Lung microvascular endothelial cell (primary cell): ENCODE measurements around the gene ZNF497. TPM values are rescaled to one million over a fixed set of nuclear protein-coding genes. Genes with fewer than 3 reads are reported as not detected.
A peak's percentile ranks its signal among the peaks of the same experiment; 100 is the strongest.

Source experiments
- DNase-seq, 2 donors: peaks; one replicate each; pipeline versions ENCODE4 v3.0.0 to v3.0.0-alpha.2; 2010; ENCODE audit warnings: low read depth in 2 of 2
- total RNA-seq: library from RNA; depleted of rRNA; stranded (reverse); fragments of >200 nt; gene quantifications from 2 replicates; pipeline ENCODE4 v1.2.1, GENCODE V29; 2014

ZNF497 gene
- total RNA-seq, 1 donor from 2014 or later = 0.99 TPM

DNA sequence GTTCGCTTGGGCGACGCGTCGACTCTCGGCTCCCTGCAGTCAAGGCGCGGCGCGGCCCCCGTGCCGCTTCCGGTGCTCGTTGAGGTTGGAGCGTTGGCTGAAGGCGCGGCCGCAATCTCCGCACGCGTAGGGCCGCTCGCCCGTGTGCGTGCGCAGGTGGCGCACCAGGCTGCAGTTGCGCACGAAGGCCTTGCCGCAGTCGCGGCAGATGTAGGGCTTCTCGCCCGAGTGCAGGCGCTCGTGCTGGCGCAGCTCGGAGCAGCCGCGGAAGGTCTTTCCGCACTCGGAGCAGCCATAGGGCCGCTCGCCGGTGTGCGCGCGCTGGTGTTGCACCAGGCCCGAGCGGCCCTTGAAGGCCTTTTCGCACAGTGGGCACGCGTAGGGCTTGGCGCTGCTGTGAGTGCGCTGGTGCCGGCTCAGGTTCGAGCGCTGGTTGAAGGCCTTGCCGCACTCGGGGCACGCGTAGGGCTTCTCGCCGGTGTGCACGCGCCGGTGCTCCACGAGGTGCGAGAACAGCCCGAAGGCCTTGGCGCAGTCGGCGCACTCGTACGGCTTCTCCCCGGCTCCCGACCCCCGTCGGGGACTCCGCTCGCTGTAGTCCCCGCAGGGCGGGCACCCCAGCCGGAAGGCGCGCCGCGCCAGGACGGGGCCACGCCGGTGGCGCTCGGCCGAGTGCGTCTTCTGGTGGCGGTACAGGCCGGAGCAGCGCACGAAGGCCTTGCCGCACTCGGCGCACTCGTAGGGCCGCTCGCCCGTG is 5.3 kb upstream of the ZNF497 start:
- DNase-seq = no peak

DNA sequence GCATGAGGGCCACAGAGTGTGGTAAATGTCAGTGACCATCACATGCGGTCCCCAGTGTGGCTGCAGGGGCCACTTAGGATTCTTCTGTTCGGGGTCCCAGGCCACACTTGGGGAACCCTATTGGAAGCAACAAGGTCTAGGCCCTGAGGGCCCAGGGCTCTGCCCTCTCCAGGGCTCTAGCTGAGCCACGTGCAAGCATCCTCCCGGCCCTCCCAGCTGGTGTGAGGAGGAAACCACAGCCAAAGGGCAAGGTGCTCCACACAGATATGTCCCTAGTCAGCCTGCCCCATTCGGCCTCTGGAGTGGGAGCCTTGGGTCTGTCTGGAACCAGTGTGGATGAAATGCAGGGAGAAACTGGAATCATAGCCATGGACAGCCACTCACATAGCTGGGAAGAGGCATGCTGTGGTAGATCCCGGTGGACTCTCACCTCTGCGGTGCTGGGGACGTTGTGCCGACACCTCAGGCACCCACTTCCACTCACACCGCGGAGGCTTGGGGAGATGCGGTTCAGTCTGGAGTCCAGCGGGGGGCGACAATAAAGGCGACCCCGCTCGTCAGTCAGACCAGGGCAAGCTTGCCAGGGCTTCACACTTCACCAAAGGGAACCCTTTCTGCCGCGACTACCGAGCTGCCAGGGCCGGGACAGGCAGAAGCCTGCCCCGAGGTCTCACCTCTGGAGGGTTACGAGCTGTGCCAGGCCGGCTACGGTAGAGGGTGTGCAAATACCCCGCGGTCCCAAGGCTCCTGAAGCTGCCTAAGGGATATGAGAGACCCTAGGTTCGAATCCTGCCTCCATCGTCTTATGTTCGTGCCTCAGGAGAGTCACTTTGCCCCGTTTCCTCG is 4.3 kb upstream of the ZNF497 start:
- DNase-seq = no peak

DNA sequence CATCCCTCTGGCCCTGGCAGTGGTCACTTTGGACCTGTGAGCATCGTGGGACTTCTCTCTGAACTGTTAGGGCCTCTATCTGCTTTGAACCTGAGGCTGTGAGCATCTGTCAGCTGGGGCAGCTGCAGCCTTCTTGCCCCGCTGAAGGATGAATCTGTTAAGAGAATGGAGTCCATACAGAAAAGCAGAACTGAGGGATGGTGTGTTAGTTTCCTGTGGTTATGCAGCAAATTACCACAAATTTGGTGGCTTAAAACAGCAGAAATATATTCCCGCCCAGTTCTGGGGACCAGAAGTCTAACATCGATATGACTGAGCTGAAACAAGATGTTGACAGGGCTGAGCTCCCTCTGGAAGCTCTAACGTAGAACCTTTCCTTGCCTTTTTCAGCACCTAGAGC is 1.6 kb upstream of the ZNF497 start:
- no peak for DNase-seq

DNA sequence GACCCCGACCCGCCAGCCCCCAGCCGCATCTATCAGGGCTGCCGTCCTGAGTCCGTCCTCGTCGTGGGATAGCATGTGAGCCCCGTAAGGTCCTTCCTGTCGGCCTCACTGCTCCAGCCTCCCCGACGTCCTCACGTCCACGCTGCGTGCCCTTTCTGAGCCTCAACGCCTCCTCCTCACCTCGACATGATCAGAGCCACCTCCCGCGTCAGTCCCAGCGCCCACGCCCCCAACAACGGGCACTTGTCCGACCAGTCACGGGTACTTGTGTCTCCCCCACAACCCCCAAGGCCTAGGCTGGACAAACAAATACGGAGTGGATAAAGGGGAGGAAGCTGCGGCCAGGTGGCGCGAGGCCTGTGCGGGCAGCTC is 665 bp downstream of the ZNF497 start:
- peak; percentile 60 to 76 for DNase-seq

DNA sequence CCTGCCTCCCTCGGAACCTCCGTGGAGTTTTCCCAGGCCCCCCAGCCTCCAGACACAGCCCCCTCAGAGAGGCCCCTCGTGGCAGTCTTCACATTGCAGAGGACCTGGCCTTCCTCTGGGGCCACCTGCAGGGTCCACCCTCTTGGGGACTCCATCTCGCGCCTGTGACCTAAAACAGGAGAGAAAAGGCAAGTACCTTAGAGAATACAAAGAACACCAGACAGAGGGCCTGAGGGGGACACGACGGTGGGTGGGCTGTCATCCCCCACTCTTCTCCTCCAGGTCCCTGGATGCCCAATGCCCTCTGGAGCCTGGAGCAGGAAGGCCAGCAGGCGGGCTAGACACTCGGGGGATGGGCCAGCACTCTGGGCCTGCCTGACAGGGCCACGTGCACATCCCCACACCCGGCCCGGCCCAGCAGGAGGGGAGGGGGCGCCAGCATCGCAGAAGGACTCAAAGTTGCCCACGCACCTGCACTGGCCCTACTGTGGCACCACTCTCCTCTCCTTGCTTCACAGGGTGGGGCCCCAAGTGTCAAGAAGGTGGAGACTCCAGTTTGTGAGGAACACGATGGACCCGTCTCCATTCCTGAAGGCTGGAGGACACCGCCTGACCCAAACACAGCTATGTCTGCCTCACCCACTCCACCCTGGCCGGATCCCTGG is 4.9 kb downstream of the ZNF497 start:
- no peak for DNase-seq

DNA sequence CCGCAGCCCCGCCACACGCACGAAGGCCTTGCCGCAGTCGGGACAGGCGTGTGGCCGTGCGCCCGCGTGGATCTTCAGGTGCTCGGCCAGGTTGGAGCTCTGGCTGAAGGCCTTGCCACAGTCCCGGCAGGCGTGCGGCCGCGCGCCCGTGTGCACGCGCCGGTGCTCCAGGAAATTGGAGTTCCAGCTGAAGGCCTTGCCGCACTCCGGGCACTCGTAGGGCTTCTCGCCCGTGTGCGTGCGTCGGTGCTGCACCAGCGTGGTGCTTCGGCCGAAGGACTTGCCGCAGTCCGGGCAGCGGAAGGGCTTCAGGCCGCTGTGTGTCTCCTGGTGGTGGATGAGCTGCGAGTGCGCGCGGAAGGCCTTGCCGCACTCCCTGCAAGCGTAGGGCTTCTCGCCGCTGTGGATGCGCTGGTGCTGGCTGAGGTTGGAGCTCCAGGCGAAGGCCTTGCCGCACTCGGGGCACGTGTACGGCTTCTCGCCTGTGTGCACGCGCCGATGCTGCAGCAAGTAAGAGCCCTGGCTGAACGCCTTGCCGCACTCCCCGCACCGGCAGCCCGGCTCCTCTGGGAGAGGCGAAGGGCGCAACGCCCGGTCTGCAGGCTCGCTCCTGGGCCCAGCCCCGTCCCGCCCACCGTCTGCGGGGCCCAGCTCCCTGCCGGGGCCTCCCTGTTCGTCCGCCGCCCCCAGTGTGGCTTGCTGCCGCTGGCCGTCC is 5.6 kb downstream of the ZNF497 start:
- peak; percentile 13 to 29 for DNase-seq

DNA sequence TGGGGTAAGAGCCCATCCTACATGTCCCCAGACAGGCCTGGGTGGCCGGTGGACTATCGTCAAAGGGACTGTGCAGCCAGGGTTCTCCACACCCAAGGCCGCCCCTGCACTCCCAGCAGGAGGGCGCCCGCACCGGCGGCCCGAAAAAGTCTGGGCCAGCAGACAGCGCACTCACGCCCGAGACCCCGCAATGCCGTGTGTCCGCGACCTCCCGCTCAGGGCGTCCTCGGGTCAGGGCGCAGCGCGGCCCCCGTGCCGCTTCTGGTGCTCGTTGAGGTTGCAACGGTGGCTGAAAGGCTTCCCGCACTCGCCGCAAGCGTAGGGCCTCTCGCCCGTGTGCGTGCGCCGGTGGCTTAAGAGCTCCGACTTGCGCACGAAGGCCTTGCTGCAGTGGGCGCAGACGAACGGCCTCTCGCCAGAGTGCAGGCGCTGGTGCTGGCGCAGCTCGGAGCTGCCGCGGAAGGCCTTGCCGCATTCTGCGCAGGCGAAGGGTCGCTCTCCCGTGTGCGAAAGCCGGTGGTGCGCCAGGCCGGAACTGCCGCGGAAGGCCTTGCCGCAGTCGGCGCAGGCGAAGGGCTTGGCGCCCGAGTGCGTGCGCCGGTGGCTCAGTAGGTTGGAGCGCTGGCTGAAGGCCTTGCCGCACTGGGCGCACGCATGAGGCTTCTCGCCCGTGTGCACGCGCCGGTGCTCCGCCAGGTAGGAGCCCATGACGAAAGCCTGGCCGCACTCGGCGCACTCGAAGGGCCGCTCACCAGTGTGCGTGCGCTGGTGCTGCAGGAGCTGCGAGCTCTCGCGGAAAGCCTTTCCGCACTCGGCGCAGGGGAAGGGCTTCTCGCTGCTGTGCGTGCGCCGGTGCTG is 6.4 kb downstream of the ZNF497 start:
- DNase-seq = peak; percentile 48 to 53

DNA sequence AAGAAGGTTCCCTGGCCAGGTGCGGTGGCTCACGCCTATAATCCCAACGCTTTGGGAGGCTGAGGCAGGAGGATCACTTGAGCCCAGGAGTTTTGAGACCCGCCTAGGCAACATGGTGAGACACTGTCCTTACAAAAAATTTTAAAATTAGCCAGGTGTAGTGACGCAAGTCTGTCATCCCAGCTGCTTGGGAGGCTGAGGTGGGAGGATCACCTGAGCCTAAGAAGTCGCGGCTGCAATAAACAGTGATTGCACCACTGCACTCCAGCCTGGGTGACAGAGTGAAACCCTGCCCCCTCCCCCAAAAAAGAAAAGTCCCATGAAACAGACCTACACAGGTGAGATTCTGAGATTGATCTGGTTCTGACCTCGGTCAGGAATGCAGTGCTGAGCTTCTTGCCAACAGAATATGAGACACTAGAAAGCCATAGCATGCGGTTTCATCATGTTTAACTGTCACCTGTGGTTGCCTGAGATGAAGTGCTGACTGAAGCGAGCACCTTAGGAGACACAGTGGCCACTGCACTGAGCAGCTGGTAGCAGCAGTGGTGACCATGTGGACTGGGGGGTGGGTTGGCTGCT is 7.2 kb downstream of the ZNF497 start:
- no peak for DNase-seq

DNA sequence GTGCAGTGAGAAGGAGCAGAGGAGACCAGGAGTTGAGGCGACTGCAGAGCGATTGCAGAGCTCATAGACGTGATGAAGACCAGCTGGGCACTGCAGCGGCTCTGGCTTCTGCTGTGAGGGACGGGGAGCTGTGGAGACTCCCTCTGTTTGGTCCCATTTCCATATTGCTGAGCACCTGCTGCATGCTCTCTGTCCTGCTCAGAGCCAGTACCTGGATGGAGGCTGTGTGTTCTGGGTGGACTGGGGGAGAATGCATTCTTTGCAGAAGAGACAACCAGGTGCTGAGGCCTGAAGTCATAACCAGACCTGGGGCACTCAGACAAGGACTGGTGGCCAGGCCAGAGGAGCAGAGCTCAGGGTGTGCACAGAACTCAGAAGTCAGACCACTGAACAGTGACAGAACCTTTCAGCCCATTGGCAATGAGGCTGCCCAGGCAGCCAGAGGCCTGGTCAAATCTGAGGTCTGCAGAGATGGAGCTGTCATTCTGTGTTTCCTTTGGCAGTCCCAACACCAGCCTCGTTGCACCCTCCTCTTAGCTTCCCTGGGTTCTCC is 8.0 kb downstream of the ZNF497 start:
- DNase-seq = no peak

DNA sequence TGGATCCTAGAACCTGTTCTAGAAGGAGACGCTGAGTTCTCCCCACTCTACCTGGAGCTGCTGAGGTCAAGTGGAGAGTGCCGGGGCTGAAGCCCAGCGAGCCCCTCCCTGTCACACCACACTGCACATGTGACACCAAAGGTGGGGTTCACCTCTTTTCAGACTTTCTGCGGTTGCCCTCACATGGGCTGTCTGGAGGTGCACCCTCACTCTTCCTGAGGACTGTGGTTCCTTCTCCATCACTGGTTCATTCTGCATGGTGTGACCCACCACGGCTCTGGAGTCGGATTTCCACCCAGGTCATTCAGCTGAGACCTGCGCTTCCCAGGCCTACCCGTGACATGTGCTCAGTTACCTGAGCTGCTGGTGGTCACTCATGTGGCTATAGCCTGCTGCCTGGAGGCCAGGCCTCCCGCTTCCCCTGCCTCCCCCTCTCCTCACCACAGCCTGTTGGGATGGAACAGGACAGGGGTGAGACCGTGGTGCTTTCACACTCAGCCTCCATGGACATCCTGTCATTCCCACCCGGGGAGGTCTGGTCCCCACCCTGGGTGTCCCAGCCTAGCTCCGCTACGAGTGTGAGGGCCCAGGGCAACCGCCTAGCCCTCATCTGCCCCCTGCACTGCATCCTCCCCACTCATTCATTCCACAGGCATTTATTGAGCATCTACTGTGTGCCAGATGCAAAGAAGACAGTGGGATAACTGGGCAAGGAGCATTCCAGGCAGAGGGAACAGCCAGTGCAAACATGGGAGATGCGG is 8.7 kb downstream of the ZNF497 start:
- DNase-seq = no peak

DNA sequence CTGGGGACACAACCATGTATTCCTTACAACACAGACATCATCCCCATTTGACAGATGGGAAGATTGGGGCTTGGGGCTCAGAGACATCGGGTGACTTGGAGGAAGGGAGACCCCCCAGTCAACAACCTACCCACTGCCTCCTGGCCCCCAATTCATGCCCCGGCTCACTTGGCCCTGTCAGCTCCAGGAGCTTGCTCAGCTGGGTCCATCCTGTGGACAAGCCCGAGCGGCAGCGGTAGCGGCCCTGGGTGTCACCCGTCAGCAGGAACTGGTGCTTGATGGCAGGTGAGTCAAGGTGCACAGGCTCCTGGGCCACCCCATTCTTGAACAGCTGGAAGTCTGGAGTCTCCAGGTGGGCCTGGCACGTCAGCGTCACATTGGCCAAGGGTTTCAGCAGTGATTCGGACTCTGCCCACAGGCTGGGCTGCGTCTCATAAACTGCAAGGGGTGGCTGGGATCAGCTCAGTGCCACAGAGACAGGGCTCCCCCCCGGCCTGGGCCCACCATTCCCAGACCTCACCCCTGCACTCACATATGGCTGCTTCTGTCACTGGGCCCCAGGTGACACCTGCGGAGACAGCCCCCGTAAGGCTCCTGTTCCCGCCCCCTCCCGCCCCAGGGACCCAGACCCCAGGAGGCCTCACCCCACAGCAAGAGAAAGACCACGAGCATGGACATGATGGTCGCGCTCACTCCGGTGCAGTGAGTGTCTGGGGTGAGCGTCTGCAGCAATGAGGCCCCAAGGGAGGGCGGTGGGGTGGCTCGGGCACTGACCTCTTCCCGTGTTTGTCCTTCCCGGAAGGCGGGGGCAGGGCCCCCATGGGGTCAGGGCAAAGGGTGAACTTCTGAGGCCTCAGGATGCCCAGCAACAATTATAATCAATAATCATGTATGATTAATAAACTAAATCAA is 9.5 kb downstream of the ZNF497 start, which contains the start of gene A1BG:
A1BG (minus strand) TSS at position 733 of the 912 bp plus-strand sequence; CDS start at position 678, 55 bp downstream.
- no peak for DNase-seq

DNA sequence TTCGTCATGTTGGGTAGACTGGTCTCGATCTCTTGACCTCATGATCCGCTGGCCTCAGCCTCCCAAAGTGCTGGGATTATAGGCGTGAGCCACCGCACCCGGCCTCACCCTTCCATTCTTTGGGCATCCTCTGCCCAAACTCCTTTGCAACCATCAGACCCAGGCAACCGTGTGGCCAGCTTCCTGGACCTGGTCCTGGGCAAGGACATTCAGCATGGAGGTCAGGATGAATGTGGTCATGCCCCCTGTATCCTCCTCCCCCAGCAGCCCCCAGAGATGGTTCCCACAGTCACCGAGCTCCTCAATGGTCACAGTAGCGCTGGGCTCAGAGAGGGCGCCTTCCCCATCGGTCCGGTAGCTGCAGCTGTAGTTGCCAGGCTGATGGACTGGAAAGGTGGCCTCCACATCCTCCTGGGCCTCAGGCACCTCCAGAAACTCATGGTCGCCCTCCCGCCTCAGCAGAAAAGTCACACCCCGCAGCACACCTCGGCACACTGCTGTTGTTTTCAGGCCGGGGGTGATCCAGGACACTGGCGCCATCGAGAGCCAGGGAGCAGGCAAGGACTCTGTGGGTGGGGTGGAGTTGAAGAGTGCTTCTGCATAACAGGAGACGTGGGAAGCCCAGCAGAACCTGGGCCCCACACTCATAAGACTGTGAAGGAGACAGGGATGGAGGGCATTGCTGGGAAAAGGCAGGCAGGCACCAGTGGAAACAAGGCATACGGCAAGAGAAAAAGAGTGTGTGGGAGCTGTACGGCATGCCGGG is 10.4 kb downstream of the ZNF497 start:
- no peak for DNase-seq

DNA sequence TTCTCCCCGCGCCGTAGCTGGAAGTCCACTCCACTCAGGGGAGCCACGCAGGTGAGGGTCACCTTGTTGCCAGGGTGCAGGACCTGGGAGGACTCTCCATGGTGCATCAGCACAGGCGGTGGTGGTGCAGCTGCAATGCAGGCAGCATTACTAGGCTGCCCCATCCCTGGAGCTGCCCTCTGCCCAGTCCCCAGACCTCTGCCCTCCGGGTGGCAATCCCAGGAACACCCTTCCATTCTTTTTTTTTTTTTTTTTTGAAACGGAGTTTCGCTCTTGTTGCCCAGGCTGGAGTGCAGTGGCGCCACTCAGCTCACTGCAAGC is 11.0 kb downstream of the ZNF497 start:
- no peak for DNase-seq

DNA sequence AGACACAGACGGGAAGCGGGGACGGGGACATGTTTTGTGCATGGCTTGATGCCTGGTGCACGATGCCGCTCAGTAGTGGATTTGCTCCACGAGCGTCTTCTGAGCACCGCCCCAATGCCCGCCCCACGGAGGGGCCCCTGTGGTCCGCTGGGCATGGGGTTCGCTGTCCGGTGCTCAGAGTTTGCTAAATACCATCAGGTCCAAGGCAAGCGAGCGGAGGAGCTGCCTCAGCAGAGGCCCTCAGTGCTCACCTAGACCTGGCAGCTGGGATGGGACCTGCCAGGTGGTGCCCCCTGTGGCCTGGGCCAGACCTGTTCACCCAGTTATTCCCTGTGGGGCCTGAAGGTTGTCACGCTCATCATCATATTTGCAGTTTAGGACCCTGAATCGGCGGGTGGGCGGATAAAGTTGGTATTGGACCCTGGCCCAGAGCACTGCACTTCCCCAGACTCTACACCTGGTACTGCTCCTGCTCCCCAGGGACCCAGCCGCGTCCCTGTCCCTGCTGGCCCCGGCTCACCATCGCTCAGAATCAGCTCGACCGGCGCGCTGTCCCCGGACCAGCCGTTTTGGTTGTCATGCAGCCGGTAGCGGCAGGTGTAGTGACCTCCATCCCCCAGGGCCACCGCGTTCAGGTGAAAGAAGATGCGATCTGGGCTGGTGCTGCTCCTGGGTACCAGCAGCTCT is 11.5 kb downstream of the ZNF497 start:
- DNase-seq = no peak

DNA sequence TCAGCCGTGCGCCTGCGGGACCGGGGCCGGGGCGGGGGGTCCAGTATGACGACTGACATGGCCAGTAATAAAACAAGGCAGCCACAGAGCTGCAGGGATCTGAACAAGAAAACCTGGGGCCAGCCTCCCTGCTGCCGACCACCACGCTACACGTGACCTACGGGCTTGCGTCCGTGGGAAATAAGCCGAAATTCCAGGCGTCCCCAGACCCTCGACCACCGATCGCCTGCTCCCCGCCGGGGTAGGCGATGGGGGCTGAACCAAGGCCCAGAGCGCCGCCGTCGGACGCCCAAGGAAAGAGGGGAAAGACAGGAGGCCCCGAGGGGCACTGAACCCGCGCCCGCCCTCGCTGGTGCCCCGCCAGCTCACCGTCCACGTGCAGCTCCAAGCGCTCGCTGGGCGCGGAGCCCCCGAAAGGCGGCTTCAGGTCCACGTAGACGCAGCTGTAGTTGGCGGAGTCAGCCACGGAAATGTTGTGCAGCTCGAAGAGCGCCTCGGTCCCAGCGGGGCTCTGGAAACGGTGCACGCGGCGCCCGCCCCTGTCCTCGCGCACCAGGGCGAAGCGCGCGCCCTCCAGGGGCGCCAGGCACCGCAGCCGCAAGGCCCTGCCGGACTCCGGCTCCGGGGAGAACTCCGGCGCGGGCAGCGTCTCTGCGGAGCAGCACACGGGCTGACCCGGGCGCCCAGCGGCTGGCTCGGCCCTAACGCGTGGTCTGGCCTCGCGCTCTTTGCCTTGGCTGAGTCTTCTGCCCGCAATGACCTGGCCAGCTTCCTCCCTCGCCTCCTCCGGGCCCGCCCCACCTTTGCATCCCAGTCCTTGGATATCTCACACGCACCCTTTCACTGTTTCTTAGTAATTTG is 12.3 kb downstream of the ZNF497 start:
- DNase-seq = peak; percentile 25 to 33

DNA sequence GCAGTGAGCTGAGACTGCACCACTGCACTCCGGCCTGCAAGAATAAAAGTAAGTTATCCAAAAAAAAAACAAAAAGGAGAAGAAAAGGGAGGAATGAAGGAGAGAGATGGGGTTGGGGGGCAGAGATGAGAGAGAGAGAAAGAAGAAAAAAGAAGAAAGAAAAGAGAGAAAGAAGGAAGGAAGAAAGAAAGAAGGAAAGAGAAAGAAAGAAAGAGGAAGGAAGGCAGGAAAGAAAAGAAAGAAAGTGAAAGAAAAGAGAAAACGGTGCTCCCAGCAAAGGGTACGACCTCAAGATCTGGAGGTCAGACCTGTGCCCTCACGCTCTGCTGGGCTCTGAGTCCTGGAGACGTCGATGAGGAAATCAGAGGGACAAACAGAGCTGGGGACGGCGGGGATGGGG is 13.0 kb downstream of the ZNF497 start:
- DNase-seq = no peak
